ENCODE data around the gene SLC12A7. TPM values are rescaled to one million over a fixed set of nuclear protein-coding genes. Genes with fewer than 3 reads are reported as not detected.

Gene SLC12A7
- total RNA-seq, 1 experiment from 2014 or later, result 48.2 TPM

DNA sequence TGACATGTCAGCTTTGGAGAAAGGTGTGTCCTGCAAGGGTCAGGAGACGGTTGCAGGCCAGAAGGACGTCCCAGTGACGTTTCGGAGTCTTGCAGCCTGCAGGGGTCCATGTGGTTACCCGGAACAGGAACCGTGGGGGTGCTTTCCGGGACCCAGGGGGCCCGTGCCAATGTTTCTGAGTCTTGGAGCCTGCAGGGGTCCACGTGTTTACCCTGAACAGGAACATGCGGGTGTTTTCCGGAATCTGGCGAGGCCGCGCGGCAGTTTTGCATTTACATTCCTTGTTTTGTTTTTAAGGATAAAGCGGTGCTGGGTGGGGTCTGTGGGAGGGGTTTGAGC, 72.7 kb downstream of the SLC12A7 start:
- H3K9ac ChIP-seq (ENCODE audit: low read length), result no peak overlapping the region
- CTCF ChIA-PET, result no interaction called here
- no peaks in the 10 kb centered on the region for H4K20me1 ChIP-seq (ENCODE audit: low read length)
- H3K4me3 ChIP-seq (ENCODE audit: low read length), result no peak overlapping the region
- H3K27ac ChIP-seq (ENCODE audit: low read length), result no peak overlapping the region
- POLR2A ChIA-PET (ENCODE audit: unreplicated experiment), result no interaction called here
- no peaks in the 10 kb centered on the region for H3K79me2 ChIP-seq (ENCODE audit: low read length)
- H2AFZ ChIP-seq (ENCODE audit: low read length), result no peak overlapping the region
- H3K27me3 ChIP-seq (ENCODE audit: low read length), result no peaks in the 10 kb centered on the region
- BruUV-seq (replicated peaks), result no TSS peak
- no peak for DNase-seq
- no peaks in the 10 kb centered on the region for H3K9me2 ChIP-seq (replicated peaks; ENCODE audit: low read length)
- no peaks in the 10 kb centered on the region for H3K9me3 ChIP-seq (ENCODE audit: low read length)
- intact Hi-C loops (cut with micrococcal nuclease), result no loop called here
- no peaks in the 10 kb centered on the region for H3F3A ChIP-seq (ENCODE audit: low read length, unreplicated experiment)
- H3K4me2 ChIP-seq (ENCODE audit: low read length), result no peak overlapping the region
- H3K4me1 ChIP-seq (ENCODE audit: insufficient read depth, low read length), result no peaks in the 10 kb centered on the region
- no peaks in the 10 kb centered on the region for H3K36me3 ChIP-seq (ENCODE audit: low read depth, low read length)
- no peak for ATAC-seq
- TF ChIP-seq EZH2phosphoT487 (IDR thresholded peaks at IDR 0.05; ENCODE audit: borderline replicate concordance, low read length), result no peak
- TF ChIP-seq, protein P1, sequence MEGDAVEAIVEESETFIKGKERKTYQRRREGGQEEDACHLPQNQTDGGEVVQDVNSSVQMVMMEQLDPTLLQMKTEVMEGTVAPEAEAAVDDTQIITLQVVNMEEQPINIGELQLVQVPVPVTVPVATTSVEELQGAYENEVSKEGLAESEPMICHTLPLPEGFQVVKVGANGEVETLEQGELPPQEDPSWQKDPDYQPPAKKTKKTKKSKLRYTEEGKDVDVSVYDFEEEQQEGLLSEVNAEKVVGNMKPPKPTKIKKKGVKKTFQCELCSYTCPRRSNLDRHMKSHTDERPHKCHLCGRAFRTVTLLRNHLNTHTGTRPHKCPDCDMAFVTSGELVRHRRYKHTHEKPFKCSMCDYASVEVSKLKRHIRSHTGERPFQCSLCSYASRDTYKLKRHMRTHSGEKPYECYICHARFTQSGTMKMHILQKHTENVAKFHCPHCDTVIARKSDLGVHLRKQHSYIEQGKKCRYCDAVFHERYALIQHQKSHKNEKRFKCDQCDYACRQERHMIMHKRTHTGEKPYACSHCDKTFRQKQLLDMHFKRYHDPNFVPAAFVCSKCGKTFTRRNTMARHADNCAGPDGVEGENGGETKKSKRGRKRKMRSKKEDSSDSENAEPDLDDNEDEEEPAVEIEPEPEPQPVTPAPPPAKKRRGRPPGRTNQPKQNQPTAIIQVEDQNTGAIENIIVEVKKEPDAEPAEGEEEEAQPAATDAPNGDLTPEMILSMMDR (conservative IDR thresholded peaks at IDR 0.05; ENCODE audit: low read depth, low read length), result no peak
- no peak for TF ChIP-seq EZH2 (IDR thresholded peaks at IDR 0.05; ENCODE audit: low read length, unreplicated experiment)

DNA sequence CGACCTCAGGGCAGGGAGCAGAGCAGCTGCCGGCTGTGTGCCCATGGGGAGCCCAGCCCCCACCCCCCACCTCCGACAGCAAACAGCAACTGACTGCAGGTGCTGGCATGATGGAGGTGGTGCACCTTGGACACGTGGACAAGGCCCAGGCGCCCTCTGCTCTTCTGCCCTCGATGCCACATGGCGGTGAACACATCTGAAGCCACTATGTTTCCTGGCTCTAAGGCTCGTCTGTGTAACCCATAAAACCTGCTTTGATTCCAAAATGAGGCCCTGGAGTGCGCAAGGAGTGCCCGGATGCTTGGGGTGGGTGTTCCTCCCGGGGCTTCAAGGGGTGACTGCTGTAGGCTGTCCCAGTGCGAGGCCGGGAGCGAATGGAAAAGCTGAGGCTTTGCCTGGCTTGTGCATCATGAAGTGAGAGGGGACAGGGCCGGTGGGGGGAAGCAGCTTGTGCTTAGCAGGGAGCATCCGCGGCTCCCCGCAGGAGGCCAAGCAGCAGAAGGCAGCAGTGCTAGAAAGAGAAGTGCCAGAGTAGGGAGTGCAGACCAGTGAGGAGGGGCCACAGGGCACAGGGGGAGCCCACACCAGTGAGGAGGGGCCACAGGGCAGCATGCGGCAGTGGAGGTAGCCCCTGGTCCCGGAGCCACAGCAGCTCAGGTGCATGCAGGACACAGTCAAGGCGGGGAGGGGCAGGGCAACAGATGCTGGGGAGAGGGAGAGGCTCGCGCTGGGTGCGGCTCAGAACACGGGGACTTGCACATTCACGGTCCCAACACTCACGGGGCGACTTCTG, 73.2 kb downstream of the SLC12A7 start:
- Histone ChIP-seq H3K9ac (ENCODE audit: low read length) (no peak overlapping the region), H3K4me3 (ENCODE audit: low read length) (no peak overlapping the region), H3K9me2 (replicated peaks; ENCODE audit: low read length) (no peaks in the 10 kb centered on the region), H3K79me2 (ENCODE audit: low read length) (no peaks in the 10 kb centered on the region), H2AFZ (ENCODE audit: low read length) (no peak overlapping the region), H3K4me1 (ENCODE audit: insufficient read depth, low read length) (no peaks in the 10 kb centered on the region), H3K9me3 (ENCODE audit: low read length) (no peaks in the 10 kb centered on the region), H3K27me3 (ENCODE audit: low read length) (no peaks in the 10 kb centered on the region), H3K27ac (ENCODE audit: low read length) (no peak overlapping the region), H3F3A (ENCODE audit: low read length, unreplicated experiment) (no peaks in the 10 kb centered on the region), H3K4me2 (ENCODE audit: low read length) (no peak overlapping the region), H3K36me3 (ENCODE audit: low read depth, low read length) (no peaks in the 10 kb centered on the region), H4K20me1 (ENCODE audit: low read length) (no peaks in the 10 kb centered on the region)
- DNase-seq (no peak), ATAC-seq (no peak)
- POLR2A ChIA-PET (ENCODE audit: unreplicated experiment), result no interaction called here
- no TSS peak for BruUV-seq (replicated peaks)
- CTCF ChIA-PET, result no interaction called here
- TF ChIP-seq EZH2 (IDR thresholded peaks at IDR 0.05; ENCODE audit: low read length, unreplicated experiment) (no peak), EZH2phosphoT487 (IDR thresholded peaks at IDR 0.05; ENCODE audit: borderline replicate concordance, low read length) (no peak)
- TF ChIP-seq, protein P1 (conservative IDR thresholded peaks at IDR 0.05; ENCODE audit: low read depth, low read length), result no peak
- intact Hi-C loops (cut with micrococcal nuclease), result no loop called here

- no peaks in the 10 kb centered on the region for H3K36me3 ChIP-seq (ENCODE audit: low read depth, low read length)
- no peaks in the 10 kb centered on the region for H3F3A ChIP-seq (ENCODE audit: low read length, unreplicated experiment)
- no peak for TF ChIP-seq EZH2phosphoT487 (IDR thresholded peaks at IDR 0.05; ENCODE audit: borderline replicate concordance, low read length)
- ChIA-PET CTCF (no interaction called here), POLR2A (ENCODE audit: unreplicated experiment) (no interaction called here)
- no peaks in the 10 kb centered on the region for H3K9me2 ChIP-seq (replicated peaks; ENCODE audit: low read length)
- H3K4me3 ChIP-seq (ENCODE audit: low read length), result no peak overlapping the region
- H3K4me2 ChIP-seq (ENCODE audit: low read length), result no peak overlapping the region
- ATAC-seq (no peak), DNase-seq (no peak)
- H3K27ac ChIP-seq (ENCODE audit: low read length), result no peak overlapping the region
- H4K20me1 ChIP-seq (ENCODE audit: low read length), result no peaks in the 10 kb centered on the region
- H2AFZ ChIP-seq (ENCODE audit: low read length), result no peak overlapping the region
- H3K4me1 ChIP-seq (ENCODE audit: insufficient read depth, low read length), result no peaks in the 10 kb centered on the region
- BruUV-seq (replicated peaks), result no TSS peak
- no peaks in the 10 kb centered on the region for H3K9me3 ChIP-seq (ENCODE audit: low read length)
- intact Hi-C loops (cut with micrococcal nuclease), result no loop called here
- no peaks in the 10 kb centered on the region for H3K79me2 ChIP-seq (ENCODE audit: low read length)
- no peaks in the 10 kb centered on the region for H3K27me3 ChIP-seq (ENCODE audit: low read length)
- H3K9ac ChIP-seq (ENCODE audit: low read length), result no peak overlapping the region
These were observed 74.0 kb downstream of the SLC12A7 start for GRCh38 chr5:1037671-1038416.

Data from PC-3 (cell line).